ENCODE measurements around the gene POLH. TPM values are rescaled to one million over a fixed set of nuclear protein-coding genes. Genes with fewer than 3 reads are reported as not detected.

POLH gene
- total and polyA plus RNA-seq, 9 of the 15 experiments (the other 6 are each of a cell fraction or from before 2014, with no cell fraction given), result 5.8 to 31.6 (median 20.6) TPM

GRCh38 chr6:43635387-43636307, 59.7 kb downstream of the POLH start, which contains the start of gene MAD2L1BP (continued):
- TF ChIP-seq AFF4 (CRISPR knock-in tag; IDR thresholded peaks at IDR 0.05) (peak; percentile 85), ZNF311 (CRISPR knock-in tag; IDR thresholded peaks at IDR 0.05) (no peak), SIX5 (IDR thresholded peaks at IDR 0.05; ENCODE audit: borderline replicate concordance in 1 of 2, insufficient read depth in 1 of 2, low read depth in 1 of 2, low read length in 2 of 2) (no peak), KLF13 (tag; IDR thresholded peaks at IDR 0.05; ENCODE audit: borderline replicate concordance, low read depth) (no peak), RBM39 (optimal IDR thresholded peaks at IDR 0.05; ENCODE audit: low read depth, low read length) (peak; percentile 47), MYNN (IDR thresholded peaks at IDR 0.05) (no peak; the same call in 1 of the 2 replicates), MYNN (CRISPR knock-in tag; IDR thresholded peaks at IDR 0.05) (no peak), ZNF77 (CRISPR knock-in tag; IDR thresholded peaks at IDR 0.05) (no peak), SMAD3 (CRISPR knock-in tag; conservative IDR thresholded peaks at IDR 0.05) (no peak), TEAD1 (CRISPR knock-in tag; IDR thresholded peaks at IDR 0.05) (peak; percentile 37 to 70; a peak in 3 of 4 replicates), NFXL1 (CRISPR knock-in tag; IDR thresholded peaks at IDR 0.05) (0 out of 2 replicates have a peak, but pooled peaks have one; percentile 42), ZNF253 (CRISPR knock-in tag; conservative IDR thresholded peaks at IDR 0.05) (no peak), ZKSCAN8 (CRISPR knock-in tag; IDR thresholded peaks at IDR 0.05) (no peak), ASH1L (IDR thresholded peaks at IDR 0.05; ENCODE audit: borderline replicate concordance, low read depth, partially characterized antibody) (peak; percentile 36), BRD9 (IDR thresholded peaks at IDR 0.05; ENCODE audit: low read depth, partially characterized antibody) (peak; percentile 65), ZNF324 (CRISPR knock-in tag; IDR thresholded peaks at IDR 0.05) (no peak)
- TF ChIP-seq, protein P1, sequence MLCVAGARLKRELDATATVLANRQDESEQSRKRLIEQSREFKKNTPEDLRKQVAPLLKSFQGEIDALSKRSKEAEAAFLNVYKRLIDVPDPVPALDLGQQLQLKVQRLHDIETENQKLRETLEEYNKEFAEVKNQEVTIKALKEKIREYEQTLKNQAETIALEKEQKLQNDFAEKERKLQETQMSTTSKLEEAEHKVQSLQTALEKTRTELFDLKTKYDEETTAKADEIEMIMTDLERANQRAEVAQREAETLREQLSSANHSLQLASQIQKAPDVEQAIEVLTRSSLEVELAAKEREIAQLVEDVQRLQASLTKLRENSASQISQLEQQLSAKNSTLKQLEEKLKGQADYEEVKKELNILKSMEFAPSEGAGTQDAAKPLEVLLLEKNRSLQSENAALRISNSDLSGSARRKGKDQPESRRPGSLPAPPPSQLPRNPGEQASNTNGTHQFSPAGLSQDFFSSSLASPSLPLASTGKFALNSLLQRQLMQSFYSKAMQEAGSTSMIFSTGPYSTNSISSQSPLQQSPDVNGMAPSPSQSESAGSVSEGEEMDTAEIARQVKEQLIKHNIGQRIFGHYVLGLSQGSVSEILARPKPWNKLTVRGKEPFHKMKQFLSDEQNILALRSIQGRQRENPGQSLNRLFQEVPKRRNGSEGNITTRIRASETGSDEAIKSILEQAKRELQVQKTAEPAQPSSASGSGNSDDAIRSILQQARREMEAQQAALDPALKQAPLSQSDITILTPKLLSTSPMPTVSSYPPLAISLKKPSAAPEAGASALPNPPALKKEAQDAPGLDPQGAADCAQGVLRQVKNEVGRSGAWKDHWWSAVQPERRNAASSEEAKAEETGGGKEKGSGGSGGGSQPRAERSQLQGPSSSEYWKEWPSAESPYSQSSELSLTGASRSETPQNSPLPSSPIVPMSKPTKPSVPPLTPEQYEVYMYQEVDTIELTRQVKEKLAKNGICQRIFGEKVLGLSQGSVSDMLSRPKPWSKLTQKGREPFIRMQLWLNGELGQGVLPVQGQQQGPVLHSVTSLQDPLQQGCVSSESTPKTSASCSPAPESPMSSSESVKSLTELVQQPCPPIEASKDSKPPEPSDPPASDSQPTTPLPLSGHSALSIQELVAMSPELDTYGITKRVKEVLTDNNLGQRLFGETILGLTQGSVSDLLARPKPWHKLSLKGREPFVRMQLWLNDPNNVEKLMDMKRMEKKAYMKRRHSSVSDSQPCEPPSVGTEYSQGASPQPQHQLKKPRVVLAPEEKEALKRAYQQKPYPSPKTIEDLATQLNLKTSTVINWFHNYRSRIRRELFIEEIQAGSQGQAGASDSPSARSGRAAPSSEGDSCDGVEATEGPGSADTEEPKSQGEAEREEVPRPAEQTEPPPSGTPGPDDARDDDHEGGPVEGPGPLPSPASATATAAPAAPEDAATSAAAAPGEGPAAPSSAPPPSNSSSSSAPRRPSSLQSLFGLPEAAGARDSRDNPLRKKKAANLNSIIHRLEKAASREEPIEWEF (CRISPR knock-in tag; IDR thresholded peaks at IDR 0.05), result no peak
